GM21515 (cell line): ENCODE measurements around the gene HENMT1.
"Not testable (repeated sequence)": the region's sequence is repeated elsewhere in the genome, so short reads cannot be mapped to it uniquely, and the experiment has no call there.

ENCODE experiments used
- ATAC-seq: cut with Tn5 transposase; IDR thresholded peaks from one replicate; pipeline ENCODE4 v1.9.1; 2021; ENCODE audit not compliant: unreplicated experiment

Gene HENMT1

GRCh38 chr1:108671143-108671542 is 10.2 kb upstream of the HENMT1 start:
- no peak for ATAC-seq

DNA sequence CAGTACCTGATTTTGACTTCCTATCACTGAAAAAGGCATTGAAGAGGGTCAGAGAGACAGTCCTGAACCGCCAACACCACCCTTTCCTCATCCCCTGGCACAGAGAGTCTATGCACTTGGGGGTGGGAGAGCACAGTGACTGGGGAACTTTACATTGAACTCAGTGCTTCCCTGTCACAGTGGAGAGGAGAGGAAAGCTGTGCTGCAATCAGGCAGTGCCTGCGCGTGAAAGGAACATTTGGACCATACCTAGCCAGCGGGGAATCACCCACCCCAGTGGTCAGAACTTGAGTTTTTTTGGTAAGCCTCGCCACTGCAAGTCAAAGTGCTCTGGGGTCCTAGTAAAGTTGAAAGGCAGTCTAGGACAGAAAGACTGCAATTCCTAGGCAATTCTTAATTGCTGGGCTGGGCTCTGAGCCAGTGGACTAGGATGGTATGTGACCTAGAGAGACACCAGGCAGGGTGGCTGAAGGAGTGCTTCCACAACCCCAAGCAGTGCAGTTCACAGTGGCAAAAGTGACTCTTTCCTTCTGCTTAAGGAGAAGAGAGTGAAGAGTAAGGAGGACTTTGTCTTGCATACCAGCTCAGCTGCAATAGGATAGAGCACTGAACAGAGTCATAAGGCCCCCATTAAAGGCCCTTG is 9.4 kb upstream of the HENMT1 start:
- ATAC-seq: no peak

DNA sequence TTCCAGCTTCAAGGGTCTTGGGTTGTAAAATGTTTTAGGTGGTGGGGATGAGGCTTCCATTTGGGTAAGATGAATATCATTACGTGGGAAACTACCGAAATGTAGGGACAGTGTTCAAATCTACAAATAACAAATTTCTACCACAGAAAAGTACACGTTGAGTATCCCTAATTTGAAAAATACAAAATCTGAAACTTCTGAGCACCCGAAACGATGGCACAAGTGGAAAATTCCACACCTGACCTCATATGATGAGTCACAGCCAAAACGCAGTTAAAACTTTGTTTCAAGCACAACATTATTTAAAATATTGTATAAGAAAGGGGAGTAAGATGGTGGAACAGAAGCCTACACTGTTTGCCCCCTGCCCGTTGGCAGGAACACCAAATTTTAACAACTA is 8.8 kb upstream of the HENMT1 start:
- ATAC-seq: no peak

DNA sequence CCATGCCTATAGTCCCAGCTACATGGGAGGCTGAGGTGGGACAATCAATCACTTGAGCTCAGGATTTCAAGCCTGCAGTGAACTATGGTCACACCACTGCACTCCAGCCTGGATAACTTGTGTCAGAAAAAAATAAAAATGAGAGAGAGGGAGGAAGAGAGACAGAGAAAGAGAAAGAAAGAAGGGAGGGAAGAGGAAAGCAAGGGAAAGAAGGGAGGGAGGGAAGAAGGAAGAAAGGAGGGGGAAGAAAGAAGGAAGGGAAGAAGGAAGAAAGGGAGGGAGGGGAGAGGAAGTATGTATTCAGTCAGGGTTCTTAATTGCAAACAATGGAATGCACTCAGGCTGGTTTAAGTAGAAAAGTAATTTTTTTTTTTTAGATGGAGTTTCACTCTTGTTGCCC is 7.9 kb upstream of the HENMT1 start:
- ATAC-seq: no peak

GRCh38 chr1:108667422-108667821 is 6.5 kb upstream of the HENMT1 start:
- ATAC-seq: not testable (repeated sequence)

GRCh38 chr1:108665771-108666170 is 4.9 kb upstream of the HENMT1 start:
- no peak for ATAC-seq

GRCh38 chr1:108665067-108665466 is 4.2 kb upstream of the HENMT1 start:
- no peak for ATAC-seq

DNA sequence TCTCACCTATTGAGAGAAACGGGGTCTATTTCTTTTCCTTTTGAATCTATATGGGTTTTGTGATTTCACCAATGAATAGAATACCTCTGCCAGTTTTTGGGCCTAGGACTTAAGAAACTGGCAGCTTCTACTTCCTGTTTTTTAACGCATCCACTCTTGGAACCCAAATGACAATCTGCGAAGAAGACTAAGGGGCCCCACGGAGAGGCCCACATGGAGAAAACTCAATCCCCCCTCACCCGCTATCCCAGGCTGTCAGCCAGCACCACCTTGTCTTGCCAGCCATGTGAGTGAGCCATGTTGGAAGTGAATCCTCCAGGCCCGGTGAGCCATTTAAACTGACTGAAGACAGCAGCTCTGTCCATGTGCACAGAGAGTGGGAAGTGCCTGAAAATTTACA is 3.6 kb upstream of the HENMT1 start:
- ATAC-seq: no peak

- no peak for ATAC-seq
These were observed 2.2 kb upstream of the HENMT1 start for GRCh38 chr1:108663074-108663473.

- ATAC-seq: no peak
These were observed 3.4 kb downstream of the HENMT1 start for GRCh38 chr1:108657356-108658080.

DNA sequence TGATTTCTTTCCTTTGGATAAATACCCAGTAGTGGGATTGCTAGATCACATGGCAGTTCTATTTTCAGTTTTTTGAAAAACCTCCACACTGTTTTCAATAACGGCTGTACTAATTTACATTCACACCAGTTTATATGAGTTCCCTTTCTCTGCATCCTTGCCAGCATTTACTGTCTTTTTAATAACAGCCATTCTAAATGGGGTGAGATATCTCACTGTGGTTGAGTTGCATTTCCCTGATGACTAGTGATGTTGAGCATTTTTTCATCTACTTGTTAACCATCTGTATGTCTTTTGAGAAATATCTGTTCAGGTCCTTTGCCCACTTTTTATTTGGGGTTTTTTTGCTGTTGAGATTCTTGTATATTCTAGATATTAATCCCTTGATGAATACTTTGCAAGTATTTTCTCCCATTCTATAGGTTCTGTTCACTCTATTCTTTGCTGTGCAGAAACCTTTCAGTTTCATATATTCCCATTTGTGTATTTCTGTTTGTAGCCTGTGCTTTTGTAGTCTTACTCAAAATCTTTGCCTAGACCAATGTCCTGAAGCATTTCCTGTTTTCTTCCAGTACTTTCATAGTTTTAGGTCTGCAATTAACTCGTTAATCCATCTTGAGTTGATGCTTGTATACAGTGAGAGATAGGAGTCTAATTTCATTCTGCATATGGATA is 7.3 kb downstream of the HENMT1 start:
- ATAC-seq: no peak

DNA sequence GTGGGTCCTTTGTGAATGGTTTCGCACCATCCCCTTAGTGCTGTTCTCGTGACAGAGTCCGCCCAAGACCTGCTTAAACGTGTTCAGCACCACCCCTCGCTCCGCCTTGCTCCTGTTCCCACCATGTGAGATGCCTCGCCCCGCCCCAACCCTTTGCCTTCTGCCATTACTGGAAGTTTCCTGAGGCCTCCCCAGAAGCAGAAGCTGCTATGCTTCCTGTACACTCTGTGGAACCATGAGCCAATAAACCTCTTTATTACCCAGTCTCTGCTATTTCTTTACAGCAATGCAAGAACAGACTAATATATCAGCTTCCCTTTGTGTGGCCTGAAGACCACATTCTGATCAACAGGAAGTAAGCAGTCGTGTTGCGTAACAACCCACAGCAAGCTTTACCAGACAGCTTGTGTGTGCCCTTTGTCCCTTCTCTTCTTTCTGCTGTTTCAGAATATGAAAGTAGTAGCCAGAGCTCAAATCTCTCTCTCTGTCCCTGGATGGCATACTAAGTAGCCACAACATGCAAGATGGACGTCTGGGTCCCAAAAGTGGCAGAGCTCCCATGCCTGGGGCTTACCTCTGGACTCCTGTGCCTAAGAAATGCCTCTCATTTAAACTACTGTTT is 14.1 kb downstream of the HENMT1 start:
- ATAC-seq: no peak

GRCh38 chr1:108646265-108646647 is 14.6 kb downstream of the HENMT1 start:
- no peak for ATAC-seq

- no peak for ATAC-seq
These were observed 15.2 kb downstream of the HENMT1 start for GRCh38 chr1:108645564-108646184.

DNA sequence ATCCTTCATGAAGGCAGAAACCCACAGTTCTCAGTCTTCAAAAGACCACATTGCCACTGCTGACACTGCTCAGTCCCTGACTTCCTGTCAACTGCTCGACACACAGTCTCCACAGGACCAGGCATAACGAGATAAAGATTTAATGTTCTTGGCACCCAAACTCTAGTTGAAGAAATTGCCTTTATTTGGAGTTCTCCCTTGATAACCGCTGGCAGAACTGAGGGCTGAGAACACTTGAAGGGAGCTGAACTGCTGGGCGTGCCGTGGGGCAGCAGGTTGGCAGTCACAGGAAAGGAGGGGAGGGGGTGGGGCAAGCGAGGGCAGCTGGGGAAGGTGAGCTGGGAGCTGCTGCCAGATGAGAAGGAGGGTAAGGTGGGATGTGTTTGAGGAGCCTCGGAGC is 15.9 kb downstream of the HENMT1 start:
- no peak for ATAC-seq

- no peak for ATAC-seq
These were observed 17.2 kb downstream of the HENMT1 start for GRCh38 chr1:108643492-108644335.

GRCh38 chr1:108640863-108641262 is 20.0 kb downstream of the HENMT1 start:
- not testable (repeated sequence) for ATAC-seq

- no peak for ATAC-seq
These were observed 20.9 kb downstream of the HENMT1 start for GRCh38 chr1:108639899-108640560.

GRCh38 chr1:108636876-108637275 is 24.0 kb downstream of the HENMT1 start:
- ATAC-seq: no peak

- ATAC-seq: no peak
These were observed 26.4 kb downstream of the HENMT1 start for GRCh38 chr1:108634521-108634920.
